GM18502 (cell line): ENCODE data around the gene SHOC1.
A peak's percentile ranks its signal among the peaks of the same experiment; 100 is the strongest.
"Not testable (repeated sequence)": the region's sequence is repeated elsewhere in the genome, so short reads cannot be mapped to it uniquely, and the experiment has no call there.

ENCODE experiments used
- ATAC-seq: cut with Tn5 transposase; IDR thresholded peaks from one replicate; pipeline ENCODE4 v1.9.1; 2021; ENCODE audit warnings: mild to moderate bottlenecking; ENCODE audit not compliant: unreplicated experiment, poor library complexity

Gene SHOC1

DNA sequence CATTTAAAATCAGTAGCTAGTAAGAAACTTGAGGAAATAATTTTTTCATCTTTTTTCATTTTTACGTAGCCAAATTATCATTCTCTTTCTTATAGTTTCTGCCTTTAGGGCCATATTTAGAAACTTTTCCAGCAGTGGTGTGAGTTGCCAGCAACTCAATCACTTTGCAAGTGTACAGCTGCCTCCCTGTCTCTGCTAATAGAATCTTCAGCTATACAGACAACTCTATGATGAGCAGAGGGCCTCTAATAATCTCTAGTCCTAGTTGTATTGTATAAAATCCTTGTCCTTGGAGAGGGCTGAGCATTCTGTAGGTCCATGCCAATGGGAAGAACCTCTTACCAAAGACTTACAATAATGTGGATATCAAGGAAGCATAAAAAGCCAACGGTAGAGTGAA lies 11.5 kb upstream of the SHOC1 start:
- ATAC-seq: no peak

DNA sequence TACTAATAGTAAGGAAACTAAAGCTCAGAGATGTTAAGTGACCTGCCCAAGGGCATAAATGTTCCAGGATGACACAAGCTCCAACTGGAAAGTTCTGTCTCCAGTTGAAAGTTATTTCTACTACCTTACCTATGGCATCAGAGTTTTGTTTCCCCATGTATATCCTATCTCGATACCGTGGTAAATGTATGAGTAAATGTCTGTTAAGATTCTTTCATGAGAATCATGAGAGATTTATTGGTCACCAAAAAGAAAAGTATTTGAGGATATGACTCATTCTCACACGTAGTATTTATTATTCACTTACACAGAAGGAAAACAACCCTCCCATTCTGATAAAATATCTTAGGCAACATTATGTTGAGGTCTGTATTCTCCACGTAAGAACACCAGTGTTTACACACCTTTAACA lies 11.1 kb upstream of the SHOC1 start:
- ATAC-seq: no peak

DNA sequence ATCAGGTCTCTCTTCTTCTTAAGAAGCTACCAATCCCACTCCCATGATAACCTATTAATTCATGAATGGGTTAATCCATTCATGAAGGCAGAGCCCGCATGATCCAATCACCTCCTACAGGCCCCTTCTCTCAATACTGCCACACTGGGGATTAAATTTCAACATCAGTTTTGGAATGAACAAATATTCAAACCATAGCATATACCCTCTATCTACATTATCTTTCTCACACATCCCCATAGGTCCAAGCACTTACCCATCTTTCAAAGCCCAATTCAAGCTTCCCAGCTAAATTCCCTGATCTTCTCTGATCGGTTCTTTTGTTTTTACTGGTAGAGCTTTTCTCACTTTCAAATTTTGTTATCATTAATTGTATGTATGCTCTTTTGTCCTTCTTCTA lies 10.5 kb upstream of the SHOC1 start:
- no peak for ATAC-seq

DNA sequence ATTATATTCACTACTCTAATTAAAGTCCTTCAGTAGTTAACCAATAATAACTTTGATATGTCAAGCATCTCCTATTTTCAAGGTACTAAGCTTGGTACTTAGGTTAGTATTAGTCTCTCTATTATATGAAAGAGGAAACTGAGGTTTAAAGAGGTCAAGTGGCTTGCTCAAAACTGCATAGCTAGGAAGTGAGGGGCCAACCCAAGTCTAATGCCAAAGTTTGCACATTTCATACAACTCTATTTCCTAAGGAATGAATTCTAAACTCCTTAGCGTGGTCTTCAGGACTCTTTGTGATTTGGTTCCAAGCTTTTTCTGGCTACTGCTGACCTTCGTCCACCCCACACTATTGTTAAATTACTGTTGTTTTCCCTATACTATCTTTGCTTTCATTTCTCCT lies 9.9 kb upstream of the SHOC1 start:
- ATAC-seq: no peak

DNA sequence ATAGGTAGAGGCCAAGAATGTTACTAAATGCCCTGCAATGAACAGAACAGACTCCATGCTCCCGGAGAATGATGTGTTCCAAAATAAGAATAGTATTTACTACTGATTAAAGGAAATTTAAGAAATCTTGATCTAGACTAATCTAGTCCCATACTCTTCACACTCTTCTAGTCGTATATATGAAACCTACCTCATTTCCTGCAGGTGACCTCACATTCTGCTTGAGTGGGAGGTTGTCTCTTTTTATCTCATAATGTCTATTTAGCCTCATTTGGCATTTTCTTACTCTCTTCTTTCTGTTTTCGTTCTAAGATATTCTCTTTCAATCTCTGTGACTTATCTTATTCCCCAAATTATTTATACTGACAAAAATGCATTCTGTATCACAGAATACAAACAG lies 9.2 kb upstream of the SHOC1 start:
- no peak for ATAC-seq

DNA sequence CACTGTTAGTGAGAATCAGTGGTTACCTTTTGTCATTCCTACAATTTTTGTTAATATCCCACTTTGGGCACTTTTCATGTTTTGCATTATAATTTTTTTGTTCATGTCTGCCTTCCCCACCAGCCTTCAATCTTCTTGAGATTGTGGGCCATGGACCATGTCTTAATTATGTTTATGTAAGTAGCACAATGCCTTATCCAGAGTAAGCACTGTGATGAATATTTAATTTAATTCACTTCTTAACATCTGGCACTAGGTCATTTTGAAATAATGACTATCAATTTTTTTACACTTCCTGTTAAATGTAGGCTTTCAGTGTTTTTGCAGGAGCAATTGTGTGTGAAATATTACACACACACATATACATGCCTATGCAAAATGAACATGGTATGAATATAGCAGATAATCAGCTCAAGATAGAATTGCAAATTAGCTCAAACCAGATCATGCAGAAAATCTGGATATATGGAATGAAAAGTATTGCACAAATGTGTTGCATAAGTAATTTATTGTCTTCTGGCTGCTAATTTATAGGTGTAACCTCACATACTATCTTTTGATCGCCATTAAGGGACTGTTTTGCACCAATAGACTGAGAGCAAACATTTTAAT lies 5.3 kb upstream of the SHOC1 start:
- no peak for ATAC-seq

DNA sequence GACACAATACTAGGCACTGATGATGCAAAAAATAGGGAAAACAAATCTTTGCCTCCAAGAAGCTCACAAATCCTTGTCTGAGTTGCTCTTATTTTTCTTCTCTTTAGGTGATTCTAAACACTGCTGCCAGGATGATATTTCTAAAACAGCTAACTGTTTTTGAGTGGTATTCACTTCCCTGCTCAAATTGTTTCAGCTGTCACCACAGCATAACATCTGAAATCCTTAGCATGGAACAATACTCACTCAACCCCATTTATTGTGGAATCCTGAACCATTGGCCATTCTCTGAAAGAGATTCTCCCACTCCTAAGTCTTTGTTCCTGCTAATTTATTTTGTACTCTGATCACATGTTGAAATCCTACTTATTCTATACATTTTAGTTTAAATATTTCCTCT lies 4.8 kb upstream of the SHOC1 start:
- no peak for ATAC-seq

DNA sequence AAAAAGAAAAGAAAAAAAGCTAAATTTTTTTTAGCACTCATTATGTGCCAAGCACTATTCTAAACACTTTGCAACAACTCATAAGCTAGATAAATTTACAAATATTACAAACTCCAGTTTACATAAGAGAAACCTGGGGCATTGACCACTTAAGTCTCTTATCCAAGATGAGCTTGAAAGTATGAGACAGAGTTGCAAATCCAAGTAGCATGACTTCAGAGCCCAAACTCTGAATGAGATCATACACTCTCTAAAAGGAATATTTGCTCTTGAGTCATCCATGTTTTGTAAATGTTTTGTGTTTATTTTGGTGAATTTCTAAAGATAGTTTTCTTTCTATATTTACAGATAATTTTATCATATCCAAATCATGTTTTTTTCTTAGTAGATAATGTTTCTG lies 4.0 kb upstream of the SHOC1 start:
- no peak for ATAC-seq

DNA sequence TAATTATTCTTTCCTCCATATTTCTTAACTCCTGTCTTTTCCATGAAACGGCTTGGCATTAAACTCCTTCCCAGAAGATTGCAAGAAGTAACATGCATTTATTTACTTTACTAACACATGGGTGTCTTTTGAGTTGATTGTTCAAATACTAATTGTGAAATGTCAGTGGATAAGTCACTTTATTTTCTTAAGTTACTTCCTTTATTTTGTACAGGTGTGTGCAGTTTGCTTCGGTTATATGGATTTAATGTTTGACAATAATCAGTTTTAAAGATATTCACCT lies 761 bp upstream of the SHOC1 start:
- ATAC-seq: no peak

DNA sequence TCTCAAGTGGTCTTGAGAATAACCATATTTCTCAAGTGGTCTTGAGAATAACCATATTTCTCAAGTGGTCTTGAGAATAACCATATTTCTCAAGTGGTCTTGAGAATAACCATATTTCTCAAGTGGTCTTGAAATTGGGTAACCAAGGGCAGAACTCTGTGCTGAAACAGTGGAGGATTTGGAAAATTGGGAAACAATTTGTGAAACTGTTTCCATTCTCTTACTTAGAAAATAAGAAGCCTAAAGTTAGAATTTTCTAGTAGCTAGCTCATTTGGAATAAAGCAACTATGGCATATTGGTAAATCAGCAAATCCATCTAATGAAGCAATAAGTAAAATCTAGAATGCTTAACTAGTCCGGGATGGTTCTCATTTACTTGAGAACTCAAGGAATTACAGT lies 2.9 kb downstream of the SHOC1 start:
- ATAC-seq: not testable (repeated sequence)

DNA sequence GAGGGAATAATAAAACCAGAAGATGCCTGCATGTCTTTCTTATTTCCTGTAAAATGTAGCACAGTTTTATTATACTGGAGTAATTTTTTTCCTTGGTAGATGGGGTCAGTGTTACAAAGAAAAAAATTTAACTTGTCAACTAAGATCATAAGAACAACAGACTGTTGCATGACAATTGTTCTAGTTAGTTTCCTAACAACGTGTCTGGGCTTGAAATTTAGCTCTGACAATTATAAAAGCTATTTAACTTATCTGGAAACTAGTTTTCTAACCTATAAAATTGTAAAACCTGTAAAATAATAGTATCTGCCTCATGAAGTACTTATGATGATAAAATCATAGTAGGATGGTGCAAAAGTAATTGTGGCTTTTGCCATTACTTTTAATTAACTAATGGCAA lies 4.9 kb downstream of the SHOC1 start:
- no peak for ATAC-seq

DNA sequence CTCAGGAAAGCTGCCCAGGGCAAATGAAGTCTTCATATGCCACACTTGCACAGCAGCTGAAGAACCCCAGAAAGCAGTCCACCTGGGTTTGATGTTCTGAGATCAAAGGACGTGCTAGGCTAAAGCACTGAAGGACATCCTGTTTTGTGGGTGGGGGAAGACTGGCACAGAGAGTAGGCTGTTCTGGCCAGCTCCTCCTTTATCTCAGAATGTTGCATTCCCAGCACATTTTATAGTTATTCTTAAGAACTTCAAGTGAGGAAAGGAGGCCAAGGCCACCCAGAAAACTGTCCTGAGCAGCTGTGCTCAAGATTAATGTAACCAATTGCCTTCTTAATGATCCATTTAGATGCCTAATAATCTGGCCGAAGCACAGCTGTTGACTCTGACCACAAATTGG lies 10.9 kb downstream of the SHOC1 start:
- ATAC-seq: no peak

DNA sequence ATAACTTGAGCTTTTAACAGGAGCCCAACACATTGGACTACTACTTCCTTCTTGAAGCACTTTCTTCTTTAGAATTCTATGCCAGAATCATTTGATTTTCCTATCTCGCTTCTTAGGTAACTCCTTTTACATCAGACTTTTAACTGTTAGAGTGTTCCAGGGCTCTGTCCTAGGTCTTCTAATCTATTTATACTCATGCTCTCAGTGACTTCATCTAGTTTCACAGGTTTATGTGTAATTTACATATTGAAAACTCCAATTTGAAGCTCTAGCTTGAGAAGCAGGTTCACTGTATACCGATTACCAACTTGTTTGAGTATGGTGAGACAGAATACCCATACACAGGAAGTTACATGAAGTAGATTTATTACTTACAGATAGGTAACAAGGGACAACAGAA lies 11.3 kb downstream of the SHOC1 start:
- ATAC-seq: no peak

DNA sequence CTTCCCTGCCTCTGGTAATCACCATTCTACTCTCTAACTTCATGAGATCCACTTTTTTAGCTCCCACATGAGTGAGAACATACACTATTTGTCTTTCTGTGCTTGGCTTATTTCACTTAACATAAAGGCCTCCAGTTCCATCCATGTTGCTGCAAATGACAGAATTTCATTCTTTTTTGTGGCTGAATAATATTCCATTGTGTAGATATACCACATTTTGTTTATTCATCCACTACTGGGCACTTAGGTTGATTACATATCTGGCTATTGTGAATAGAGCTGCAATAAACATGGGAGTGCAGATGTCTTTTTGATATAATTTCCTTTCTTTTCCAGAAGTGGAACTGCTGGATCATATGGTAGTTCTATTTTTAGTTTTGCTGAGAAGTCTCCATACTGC lies 28.7 kb downstream of the SHOC1 start:
- no peak for ATAC-seq

DNA sequence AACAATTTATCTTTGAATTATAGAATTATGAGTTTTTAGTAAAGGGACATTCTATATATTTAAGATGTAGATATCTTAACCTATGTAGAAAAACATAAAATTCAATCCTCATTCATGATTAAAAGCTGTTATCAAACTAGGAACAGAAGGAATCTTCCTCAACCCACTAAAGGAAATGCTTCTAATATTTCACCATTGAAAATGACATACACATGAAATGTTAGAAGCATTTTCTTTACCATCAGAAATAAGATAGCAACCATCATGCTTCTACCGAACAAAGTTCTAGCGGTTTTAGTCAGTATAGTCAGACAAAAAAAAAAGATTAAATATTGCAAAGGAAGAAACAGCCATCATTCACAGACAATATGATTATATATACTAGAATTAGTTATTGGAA lies 32.2 kb downstream of the SHOC1 start:
- ATAC-seq: no peak

DNA sequence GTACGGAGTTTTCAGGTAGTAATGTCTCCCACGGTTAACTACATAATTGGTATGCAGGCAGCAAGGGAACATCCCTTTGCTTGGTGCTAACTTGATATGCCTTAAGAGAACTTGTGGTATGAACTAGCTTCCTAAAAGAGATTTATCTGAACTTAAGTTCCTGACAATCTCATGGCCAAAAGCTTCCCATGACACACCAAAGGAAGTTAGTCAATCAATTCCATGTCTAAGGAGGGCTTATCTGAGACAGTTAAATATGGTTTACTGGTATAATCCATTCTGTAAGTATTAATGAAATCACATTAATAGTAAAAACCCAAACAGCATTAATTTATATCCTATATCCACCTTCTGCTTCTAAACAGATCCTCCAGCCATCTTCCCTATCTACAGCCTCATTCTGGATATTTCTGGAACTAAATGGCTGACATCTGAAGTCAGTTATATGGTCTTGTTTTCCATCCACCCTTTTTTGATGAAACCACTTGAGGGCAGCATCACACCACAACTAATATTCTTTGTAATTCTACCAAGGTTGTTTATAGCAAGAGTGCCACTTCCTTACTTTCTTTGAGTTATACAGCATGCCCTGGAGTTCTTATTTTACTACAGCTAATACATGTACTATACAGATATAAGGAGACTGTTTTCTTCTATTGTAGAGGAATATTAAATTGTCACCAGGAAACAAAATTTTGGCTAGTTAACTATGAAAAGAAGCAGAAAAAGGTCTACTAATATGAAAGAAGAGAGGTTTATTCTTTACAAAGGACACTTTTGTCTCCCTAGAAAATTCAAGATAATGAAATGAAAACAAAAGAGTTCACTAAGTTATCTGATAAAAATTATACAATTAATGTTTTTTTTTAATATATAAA lies 34.7 kb downstream of the SHOC1 start:
- ATAC-seq: peak; percentile 65

DNA sequence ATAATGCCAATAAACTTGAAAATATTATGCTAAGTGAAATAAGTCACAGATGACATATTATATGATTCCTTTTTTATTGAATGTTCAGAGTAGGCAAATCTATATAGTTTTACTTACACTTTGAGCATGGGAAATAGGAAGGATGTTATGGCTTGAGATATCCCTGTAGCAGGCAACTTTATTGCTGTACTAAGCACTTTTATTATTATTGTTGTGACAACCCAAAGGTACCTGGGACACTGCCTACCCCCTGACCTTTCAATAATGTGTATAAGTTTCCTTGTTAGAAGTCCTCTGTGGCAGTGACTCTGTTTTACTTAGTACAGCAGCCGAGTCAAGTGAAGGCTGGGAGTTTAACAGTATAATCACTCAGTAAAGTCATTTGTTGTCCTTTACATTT lies 39.9 kb downstream of the SHOC1 start:
- no peak for ATAC-seq

DNA sequence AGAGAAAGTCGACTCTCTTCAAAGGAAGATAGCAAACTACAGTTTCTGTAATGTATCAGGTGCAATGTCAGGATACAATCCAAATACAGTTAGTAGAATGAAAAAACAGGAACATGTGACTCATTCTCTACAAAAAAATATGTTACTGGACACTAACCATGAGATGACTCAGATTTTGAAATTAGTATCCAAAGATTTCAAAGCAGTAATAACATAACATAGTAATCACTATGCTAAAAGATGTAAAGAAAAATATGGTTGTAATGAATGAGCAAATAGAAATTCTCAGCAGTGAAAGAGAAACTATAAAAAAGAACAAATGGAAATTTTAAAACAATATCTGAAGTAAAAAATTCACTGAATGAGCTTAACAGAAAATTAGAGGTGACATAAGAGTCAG lies 42.3 kb downstream of the SHOC1 start:
- ATAC-seq: no peak
